ENCODE data around the gene JARID2.

JARID2 gene

DNA sequence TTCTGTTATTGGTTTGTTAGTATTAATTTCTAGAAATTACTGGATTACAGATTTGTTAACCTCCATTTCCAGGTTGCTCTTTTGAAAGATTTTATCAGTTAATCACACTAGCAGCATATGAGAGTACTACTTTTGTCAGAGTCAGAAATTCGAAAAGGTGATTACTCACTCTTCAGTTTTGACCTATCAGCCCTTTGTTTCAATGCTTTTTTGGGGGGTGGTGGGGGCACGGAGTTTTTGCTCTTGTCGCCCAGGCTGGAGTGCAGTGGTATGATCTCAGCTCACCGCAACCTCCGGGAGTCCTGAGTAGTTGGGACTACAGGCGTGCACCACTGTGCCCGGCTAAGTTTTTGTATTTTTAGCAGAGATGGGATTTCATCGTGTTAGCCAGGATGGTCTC, 149.2 kb downstream of the JARID2 start:
- Histone ChIP-seq H3K4me3 (ENCODE audit: low read depth, low read length) (no peak overlapping the region), H3K27me3 (ENCODE audit: insufficient read depth, low read depth, severe bottlenecking) (no peaks in the 10 kb centered on the region), H3K36me3 (no peaks in the 10 kb centered on the region), H3K9me3 (ENCODE audit: severe bottlenecking) (peaks cover 2% of the 10 kb centered on the region), H3K27ac (no peak overlapping the region)
- no peak for DNase-seq
- TF ChIP-seq, protein P1, sequence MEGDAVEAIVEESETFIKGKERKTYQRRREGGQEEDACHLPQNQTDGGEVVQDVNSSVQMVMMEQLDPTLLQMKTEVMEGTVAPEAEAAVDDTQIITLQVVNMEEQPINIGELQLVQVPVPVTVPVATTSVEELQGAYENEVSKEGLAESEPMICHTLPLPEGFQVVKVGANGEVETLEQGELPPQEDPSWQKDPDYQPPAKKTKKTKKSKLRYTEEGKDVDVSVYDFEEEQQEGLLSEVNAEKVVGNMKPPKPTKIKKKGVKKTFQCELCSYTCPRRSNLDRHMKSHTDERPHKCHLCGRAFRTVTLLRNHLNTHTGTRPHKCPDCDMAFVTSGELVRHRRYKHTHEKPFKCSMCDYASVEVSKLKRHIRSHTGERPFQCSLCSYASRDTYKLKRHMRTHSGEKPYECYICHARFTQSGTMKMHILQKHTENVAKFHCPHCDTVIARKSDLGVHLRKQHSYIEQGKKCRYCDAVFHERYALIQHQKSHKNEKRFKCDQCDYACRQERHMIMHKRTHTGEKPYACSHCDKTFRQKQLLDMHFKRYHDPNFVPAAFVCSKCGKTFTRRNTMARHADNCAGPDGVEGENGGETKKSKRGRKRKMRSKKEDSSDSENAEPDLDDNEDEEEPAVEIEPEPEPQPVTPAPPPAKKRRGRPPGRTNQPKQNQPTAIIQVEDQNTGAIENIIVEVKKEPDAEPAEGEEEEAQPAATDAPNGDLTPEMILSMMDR (IDR thresholded peaks at IDR 0.05; ENCODE audit: low read depth, low read length), result no peak

DNA sequence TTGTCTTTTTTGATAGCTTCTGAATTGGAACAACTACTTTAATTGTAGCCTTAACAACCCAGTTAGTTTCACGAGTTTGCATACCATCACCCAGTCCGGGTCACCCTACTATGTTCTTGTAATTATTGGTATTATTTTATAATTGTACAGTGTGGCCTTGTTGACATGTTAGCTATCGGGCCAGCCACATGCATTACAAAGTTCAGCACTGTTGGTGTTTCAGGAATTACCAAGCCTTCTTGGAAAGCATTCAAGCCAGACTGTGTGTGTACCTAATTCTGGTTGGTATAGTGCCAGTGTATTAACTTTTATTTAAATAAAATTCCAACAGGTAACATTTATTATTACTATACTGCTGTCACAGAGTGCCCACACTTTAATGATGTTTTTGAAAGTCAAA, 150.9 kb downstream of the JARID2 start:
- no peak overlapping the region for H3K4me3 ChIP-seq (ENCODE audit: low read depth, low read length)
- no peak for DNase-seq
- TF ChIP-seq, protein P1 (IDR thresholded peaks at IDR 0.05; ENCODE audit: low read depth, low read length), result no peak
- H3K36me3 ChIP-seq, result no peaks in the 10 kb centered on the region
- no peaks in the 10 kb centered on the region for H3K27me3 ChIP-seq (ENCODE audit: insufficient read depth, low read depth, severe bottlenecking)
- no peak overlapping the region for H3K27ac ChIP-seq
- H3K9me3 ChIP-seq (ENCODE audit: severe bottlenecking), result peaks cover 2% of the 10 kb centered on the region

DNA sequence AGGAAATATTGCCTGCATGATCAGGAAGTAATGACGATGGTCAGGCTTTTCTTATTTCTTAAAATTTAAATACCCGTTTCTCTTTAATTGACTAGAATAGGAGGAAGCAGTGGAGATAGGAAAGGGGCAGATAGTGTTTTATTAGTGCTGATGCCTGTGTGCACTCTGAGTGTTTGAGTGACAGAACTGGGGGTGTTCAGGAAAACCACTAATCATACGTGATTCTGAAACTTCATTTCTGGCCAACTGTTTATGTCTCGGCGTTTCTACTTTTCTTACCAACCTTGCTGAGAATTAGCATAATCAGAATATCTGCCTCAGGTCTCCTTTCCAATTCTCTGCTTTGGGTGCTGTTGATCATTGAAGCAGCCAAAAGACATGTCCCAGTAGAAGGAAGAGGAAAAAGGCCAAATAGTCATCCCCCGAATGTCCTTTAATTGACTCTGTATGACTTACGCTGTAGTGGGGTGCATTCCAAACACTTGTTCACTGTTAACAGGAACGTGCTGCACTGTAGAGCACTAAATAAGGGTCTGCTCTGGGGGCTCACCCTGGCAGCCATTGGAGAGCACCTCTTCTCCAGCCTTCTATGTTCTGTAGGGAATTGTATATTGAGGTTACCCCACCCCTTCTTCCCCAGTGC, 152.9 kb downstream of the JARID2 start:
- DNase-seq, result no peak
- Histone ChIP-seq H3K4me3 (ENCODE audit: low read depth, low read length) (no peak overlapping the region), H3K27me3 (ENCODE audit: insufficient read depth, low read depth, severe bottlenecking) (no peaks in the 10 kb centered on the region), H3K36me3 (no peaks in the 10 kb centered on the region), H3K27ac (no peak overlapping the region), H3K9me3 (ENCODE audit: severe bottlenecking) (peaks cover 2% of the 10 kb centered on the region)
- TF ChIP-seq, protein P1 (IDR thresholded peaks at IDR 0.05; ENCODE audit: low read depth, low read length), result no peak

DNA sequence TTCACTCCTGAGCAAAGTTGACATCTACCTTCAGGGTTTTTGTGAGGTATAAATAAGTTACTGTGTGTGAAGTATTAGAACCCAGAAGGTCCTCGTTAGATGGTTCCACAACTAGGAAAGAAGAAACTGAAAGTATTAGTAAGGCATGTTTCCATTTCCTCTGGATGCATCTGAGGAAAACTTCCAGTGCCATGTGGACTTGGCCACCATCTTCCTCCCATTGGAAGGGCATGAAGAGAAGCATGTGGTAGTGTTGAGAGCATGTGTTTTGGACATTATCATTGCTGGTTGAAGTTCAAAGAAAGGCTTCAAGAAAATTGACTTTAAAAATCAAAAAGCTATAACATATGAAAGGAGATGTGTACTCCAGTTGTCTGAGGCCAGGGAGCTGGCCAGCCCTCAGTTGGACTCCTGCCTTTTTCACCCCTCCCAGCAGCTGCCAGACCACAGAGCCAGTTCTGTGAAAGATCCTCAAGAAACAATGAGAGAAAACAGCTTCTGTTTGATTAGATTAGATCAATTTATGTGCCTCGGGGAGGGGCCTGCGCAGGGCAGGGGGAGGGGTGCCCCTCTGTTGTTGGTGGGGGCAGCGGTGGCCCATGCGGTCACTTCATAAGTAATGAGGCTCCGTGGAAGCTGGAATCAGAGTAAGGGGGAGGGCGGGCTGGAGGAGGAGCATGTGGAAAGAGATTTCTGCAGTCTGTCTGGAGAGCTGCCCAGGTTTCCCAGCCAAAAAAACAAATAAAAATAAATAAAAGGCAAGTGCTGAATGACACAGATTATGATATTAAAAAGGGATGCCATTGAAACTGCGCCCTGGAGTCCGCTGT, 154.0 kb downstream of the JARID2 start:
- TF ChIP-seq, protein P1 (IDR thresholded peaks at IDR 0.05; ENCODE audit: low read depth, low read length), result no peak
- DNase-seq, result peak; percentile 95
- Histone ChIP-seq H3K36me3 (no peaks in the 10 kb centered on the region), H3K27me3 (ENCODE audit: insufficient read depth, low read depth, severe bottlenecking) (no peaks in the 10 kb centered on the region), H3K4me3 (ENCODE audit: low read depth, low read length) (peak overlapping the region; percentile 66), H3K9me3 (ENCODE audit: severe bottlenecking) (no peaks in the 10 kb centered on the region), H3K27ac (peak overlapping the region; percentile 72)

DNA sequence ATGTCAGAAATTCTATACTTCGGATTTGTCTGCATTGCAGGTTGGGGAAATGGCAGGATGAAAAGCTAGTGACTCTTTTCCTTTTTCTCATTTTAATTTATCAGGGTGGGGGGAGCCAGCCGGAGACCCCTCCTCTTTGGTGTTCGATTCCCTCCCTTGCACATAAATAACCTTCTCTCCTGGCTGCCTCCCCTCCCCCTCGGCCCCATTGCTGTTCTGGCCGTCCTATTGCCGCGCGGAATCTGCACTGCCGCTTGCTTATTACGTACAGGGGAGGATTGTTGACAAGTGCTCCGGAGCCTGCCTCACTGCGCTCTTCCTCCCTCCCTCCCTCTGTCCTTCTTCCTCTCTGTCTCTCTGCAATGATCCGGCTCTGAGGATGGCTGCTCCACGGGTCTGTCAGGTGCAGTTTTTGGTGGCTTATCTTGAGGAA, 154.7 kb downstream of the JARID2 start:
- Histone ChIP-seq H3K27ac (peak overlapping the region; percentile 72), H3K9me3 (ENCODE audit: severe bottlenecking) (no peaks in the 10 kb centered on the region), H3K4me3 (ENCODE audit: low read depth, low read length) (peak overlapping the region; percentile 66), H3K36me3 (no peaks in the 10 kb centered on the region), H3K27me3 (ENCODE audit: insufficient read depth, low read depth, severe bottlenecking) (no peaks in the 10 kb centered on the region)
- DNase-seq, result peak; percentile 94
- TF ChIP-seq, protein P1 (IDR thresholded peaks at IDR 0.05; ENCODE audit: low read depth, low read length), result no peak
